ENCODE measurements around the gene IER5L. TPM values are rescaled to one million over a fixed set of nuclear protein-coding genes. Genes with fewer than 3 reads are reported as not detected.

Gene IER5L
- total and polyA plus RNA-seq, 4 experiments from 2014 or later: 0.07 to 3.6 (median 1.6) TPM

DNA sequence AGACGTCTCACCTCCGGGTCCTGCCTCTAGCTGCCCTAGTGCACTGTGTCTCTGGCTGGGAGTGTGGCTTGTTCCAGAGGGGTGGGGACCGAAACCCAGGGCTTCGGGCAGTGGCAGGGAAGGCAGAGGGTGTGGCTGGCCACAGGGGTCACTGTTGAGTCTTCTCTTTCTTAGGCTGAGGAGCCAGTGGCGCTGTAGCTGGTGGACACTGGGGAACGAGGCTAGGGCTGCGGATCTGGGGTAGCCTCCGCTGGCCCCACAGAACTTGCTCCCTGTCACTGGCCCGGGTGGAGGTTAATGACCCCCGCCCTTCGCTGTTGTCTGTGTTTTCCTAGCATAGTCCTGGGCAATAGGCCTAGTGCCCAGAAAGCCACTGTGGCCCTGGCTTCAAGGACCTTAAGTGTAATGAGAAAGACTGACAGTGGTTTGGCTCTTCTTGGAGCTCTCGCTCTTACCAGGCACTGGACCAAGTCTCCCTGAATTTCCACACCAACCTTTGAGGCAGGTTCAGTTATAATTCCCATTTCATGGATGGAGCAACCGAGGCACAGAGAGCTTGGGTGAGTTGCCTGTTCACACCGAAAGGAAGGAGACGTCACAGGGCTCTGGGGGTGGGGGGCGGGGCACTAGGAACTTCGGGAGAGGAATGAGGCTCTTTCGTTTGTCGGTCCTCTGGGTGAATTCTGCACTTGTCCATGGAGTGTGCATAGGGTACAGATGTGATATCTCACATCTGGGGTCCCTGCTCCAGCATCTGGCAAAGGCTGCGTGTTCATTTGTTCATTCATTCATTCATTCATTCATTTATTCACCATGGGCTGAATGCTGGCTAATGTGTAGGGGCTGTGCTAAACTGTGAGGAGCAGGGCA is 4.8 kb upstream of the IER5L start:
- no peak overlapping the region for H3K4me3 Mint-ChIP-seq
- Histone ChIP-seq H3K27ac (ENCODE audit: low read depth, low read length) (no peak overlapping the region), H3K36me3 (ENCODE audit: insufficient read depth, low read length) (no peaks in the 10 kb centered on the region), H3K27me3 (ENCODE audit: insufficient read depth, low read length) (no peaks in the 10 kb centered on the region), H3K4me1 (ENCODE audit: insufficient read depth, low read length) (peaks cover 13% of the 10 kb centered on the region), H3K9me3 (ENCODE audit: control insufficient read depth in 1 of 2, low read length in 2 of 2) (no peaks in the 10 kb centered on the region), H3K4me3 (ENCODE audit: low read length in 2 of 2) (no peak overlapping the region)
- peaks cover 0 to 2% of the 10 kb centered on the region in 2 donors for H3K36me3 Mint-ChIP-seq
- CTCF ChIA-PET (ENCODE audit: partially characterized antibody): interaction anchor here (3.6 to 3.8 kb wide), 2 partner anchors 9 to 440 kb away, joined by 11 to 19 read pairs; no protein-coding TSS in a partner anchor
- no peak for DNase-seq
- peak overlapping the region in 1 of 7 donors; percentile 12 for H3K27ac Mint-ChIP-seq
- no peaks in the 10 kb centered on the region for H3K27me3 Mint-ChIP-seq
- peaks cover 0 to 2% (median 0%) of the 10 kb centered on the region in 8 donors for H3K9me3 Mint-ChIP-seq
- intact Hi-C loops (cut with micrococcal nuclease): no loop called here
- H3K4me1 Mint-ChIP-seq: peaks cover 7 to 13% (median 10%) of the 10 kb centered on the region in 4 donors
- POLR2A ChIA-PET (ENCODE audit: partially characterized antibody): no interaction called here

DNA sequence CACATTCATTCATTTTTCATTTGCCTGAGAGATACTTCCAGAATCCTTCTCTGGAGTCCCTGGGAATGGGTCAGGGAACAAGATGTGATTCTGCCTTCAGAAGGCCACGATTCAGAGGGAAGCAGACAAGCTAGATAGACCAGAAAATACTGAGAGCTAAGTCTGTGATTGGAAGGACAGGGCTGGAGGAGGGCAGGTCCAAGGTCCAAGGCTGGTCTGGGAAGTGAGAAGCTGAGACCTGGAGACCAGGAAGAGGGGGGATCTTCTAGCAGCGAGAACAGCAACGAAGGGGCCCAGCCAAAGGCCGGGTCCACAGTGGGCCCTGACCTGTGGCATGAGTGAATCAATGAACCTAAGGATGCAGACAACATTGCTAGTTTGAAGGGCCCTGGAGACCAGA is 4.1 kb upstream of the IER5L start:
- Mint-ChIP-seq H3K4me1 (peaks cover 7 to 16% (median 11%) of the 10 kb centered on the region in 4 donors), H3K36me3 (peaks cover 0 to 2% of the 10 kb centered on the region in 2 donors), H3K27me3 (no peaks in the 10 kb centered on the region), H3K4me3 (peak overlapping the region in 1 of 8 donors; percentile 33), H3K27ac (no peak overlapping the region), H3K9me3 (peaks cover 0 to 4% (median 0%) of the 10 kb centered on the region in 8 donors)
- no peak overlapping the region for H3K27ac ChIP-seq (ENCODE audit: low read depth, low read length)
- H3K4me3 ChIP-seq (ENCODE audit: low read length in 2 of 2): no peak overlapping the region
- intact Hi-C loops (cut with micrococcal nuclease): no loop called here
- peaks cover 13% of the 10 kb centered on the region for H3K4me1 ChIP-seq (ENCODE audit: insufficient read depth, low read length)
- H3K27me3 ChIP-seq (ENCODE audit: insufficient read depth, low read length): no peaks in the 10 kb centered on the region
- POLR2A ChIA-PET (ENCODE audit: partially characterized antibody): no interaction called here
- DNase-seq: no peak
- no peaks in the 10 kb centered on the region for H3K9me3 ChIP-seq (ENCODE audit: control insufficient read depth in 1 of 2, low read length in 2 of 2)
- no peaks in the 10 kb centered on the region for H3K36me3 ChIP-seq (ENCODE audit: insufficient read depth, low read length)
- CTCF ChIA-PET (ENCODE audit: partially characterized antibody): interaction anchor here (3.6 to 3.8 kb wide), 2 partner anchors 9 to 441 kb away, joined by 11 to 19 read pairs; no protein-coding TSS in a partner anchor

DNA sequence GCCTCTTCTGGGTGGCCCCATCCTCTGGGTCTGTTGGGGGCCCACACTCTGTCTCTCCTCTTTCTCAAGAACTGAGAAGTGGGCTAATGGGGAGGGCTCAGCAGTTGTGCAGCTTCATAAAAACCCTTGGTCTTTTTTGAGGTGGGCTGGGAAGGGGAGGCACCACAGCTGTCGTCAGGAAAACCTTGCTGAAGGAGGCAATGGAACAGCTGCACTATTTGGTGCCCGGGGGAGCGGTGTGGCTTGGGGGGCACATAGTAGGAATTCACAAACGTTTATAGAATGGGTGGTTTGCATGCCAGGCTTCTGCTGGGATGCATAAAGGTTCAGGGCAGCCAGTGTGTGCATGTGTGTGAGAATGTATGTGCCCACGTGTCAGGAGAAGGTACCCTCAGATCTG is 3.2 kb upstream of the IER5L start:
- no peak overlapping the region for H3K27ac Mint-ChIP-seq
- no peak overlapping the region for H3K27ac ChIP-seq (ENCODE audit: low read depth, low read length)
- DNase-seq: no peak
- no peak overlapping the region for H3K4me3 ChIP-seq (ENCODE audit: low read length in 2 of 2)
- H3K27me3 ChIP-seq (ENCODE audit: insufficient read depth, low read length): no peaks in the 10 kb centered on the region
- H3K4me3 Mint-ChIP-seq: no peak overlapping the region
- H3K9me3 Mint-ChIP-seq: peaks cover 0 to 4% (median 0%) of the 10 kb centered on the region in 8 donors
- peaks cover 13% of the 10 kb centered on the region for H3K4me1 ChIP-seq (ENCODE audit: insufficient read depth, low read length)
- CTCF ChIA-PET (ENCODE audit: partially characterized antibody): interaction anchor here (0.5 to 3.8 kb wide), 6 partner anchors 33 to 1579 kb away, joined by 3 to 11 read pairs (median 3); no protein-coding TSS in a partner anchor
- no peaks in the 10 kb centered on the region for H3K27me3 Mint-ChIP-seq
- H3K4me1 Mint-ChIP-seq: peaks cover 7 to 16% (median 12%) of the 10 kb centered on the region in 4 donors
- H3K9me3 ChIP-seq (ENCODE audit: control insufficient read depth in 1 of 2, low read length in 2 of 2): no peaks in the 10 kb centered on the region
- intact Hi-C loops (cut with micrococcal nuclease): no loop called here
- peaks cover 0 to 2% of the 10 kb centered on the region in 2 donors for H3K36me3 Mint-ChIP-seq
- H3K36me3 ChIP-seq (ENCODE audit: insufficient read depth, low read length): no peaks in the 10 kb centered on the region
- POLR2A ChIA-PET (ENCODE audit: partially characterized antibody): interaction anchor here (1.3 kb wide), 1 partner anchor 55 kb away, joined by 3 read pairs; no protein-coding TSS in a partner anchor

- Mint-ChIP-seq H3K4me1 (peaks cover 5 to 16% (median 7%) of the 10 kb centered on the region in 4 donors), H3K27ac (no peak overlapping the region), H3K9me3 (peaks cover 0 to 4% (median 0%) of the 10 kb centered on the region in 8 donors), H3K4me3 (peak overlapping the region in 6 of 8 donors; percentile 13 to 61 (median 41)), H3K36me3 (peaks cover 0 to 2% of the 10 kb centered on the region in 2 donors), H3K27me3 (no peaks in the 10 kb centered on the region)
- ChIA-PET POLR2A (ENCODE audit: partially characterized antibody) (interaction anchor here (0.6 to 6.1 kb wide), 41 partner anchors 10 to 1018 kb away, joined by 3 to 85 read pairs (median 4); partner anchors contain the start of genes C9orf50, CRAT, DOLPP1 and NTMT1), CTCF (ENCODE audit: partially characterized antibody) (interaction anchor here (1.0 to 2.3 kb wide), 15 partner anchors 8 to 559 kb away, joined by 3 to 21 read pairs (median 5); partner anchors contain the start of gene NTMT1)
- Histone ChIP-seq H3K36me3 (ENCODE audit: insufficient read depth, low read length) (no peaks in the 10 kb centered on the region), H3K9me3 (ENCODE audit: control insufficient read depth in 1 of 2, low read length in 2 of 2) (no peaks in the 10 kb centered on the region), H3K4me3 (ENCODE audit: low read length in 2 of 2) (peak overlapping the region in 1 of 2 donors; percentile 59), H3K27me3 (ENCODE audit: insufficient read depth, low read length) (no peaks in the 10 kb centered on the region), H3K4me1 (ENCODE audit: insufficient read depth, low read length) (peaks cover 26% of the 10 kb centered on the region), H3K27ac (ENCODE audit: low read depth, low read length) (no peak overlapping the region)
- intact Hi-C loops (cut with micrococcal nuclease): loop anchor here (1.0 to 10.0 kb wide), 6 partner anchors 24 to 432 kb away; no protein-coding TSS in a partner anchor
- no peak for DNase-seq
These were observed 714 bp upstream of the IER5L start for GRCh38 chr9:129178568-129179382.

DNA sequence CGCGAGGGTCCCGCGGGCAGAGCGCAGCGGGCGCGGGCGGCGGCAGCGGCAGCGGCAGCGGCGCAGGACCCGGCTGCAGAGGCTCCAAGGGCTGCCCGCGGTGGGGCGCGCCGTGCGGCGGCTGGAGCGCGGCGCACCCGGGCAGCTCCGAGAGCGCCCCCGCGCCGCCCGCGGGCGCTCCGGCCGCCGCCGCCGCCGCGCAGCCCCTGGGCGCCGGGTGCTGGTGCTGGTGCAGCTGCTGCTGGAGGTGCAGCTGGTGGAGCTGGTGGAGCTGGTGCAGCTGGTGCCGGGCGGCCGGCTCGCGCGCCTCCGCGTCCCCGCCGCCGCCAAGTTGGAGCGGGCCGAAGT is 644 bp downstream of the IER5L start:
- Mint-ChIP-seq H3K27ac (peak overlapping the region in 1 of 7 donors; percentile 88), H3K4me1 (peaks cover 6 to 16% (median 9%) of the 10 kb centered on the region in 4 donors), H3K36me3 (peaks cover 0 to 2% of the 10 kb centered on the region in 2 donors), H3K27me3 (peaks cover 0 to 2% of the 10 kb centered on the region in 2 donors), H3K9me3 (peaks cover 0 to 4% (median 0%) of the 10 kb centered on the region in 8 donors), H3K4me3 (peak overlapping the region in 2 of 8 donors; percentile 90 to 93)
- ChIA-PET POLR2A (ENCODE audit: partially characterized antibody) (interaction anchor here (0.8 to 6.1 kb wide), 34 partner anchors 9 to 464 kb away, joined by 3 to 85 read pairs (median 6); partner anchors contain the start of genes ASB6, CRAT, DOLPP1 and NTMT1), CTCF (ENCODE audit: partially characterized antibody) (interaction anchor here (1.0 to 2.3 kb wide), 13 partner anchors 10 to 561 kb away, joined by 3 to 21 read pairs (median 6); partner anchors contain the start of gene NTMT1)
- Histone ChIP-seq H3K27me3 (ENCODE audit: insufficient read depth, low read length) (peaks cover 3% of the 10 kb centered on the region), H3K27ac (ENCODE audit: low read depth, low read length) (no peak overlapping the region), H3K4me3 (ENCODE audit: low read length in 2 of 2) (peak overlapping the region in 1 of 2 donors; percentile 59), H3K4me1 (ENCODE audit: insufficient read depth, low read length) (peaks cover 28% of the 10 kb centered on the region), H3K36me3 (ENCODE audit: insufficient read depth, low read length) (no peaks in the 10 kb centered on the region), H3K9me3 (ENCODE audit: control insufficient read depth in 1 of 2, low read length in 2 of 2) (no peaks in the 10 kb centered on the region)
- intact Hi-C loops (cut with micrococcal nuclease): loop anchor here (5.0 to 10.0 kb wide), 2 partner anchors 160 to 207 kb away; no protein-coding TSS in a partner anchor
- no peak for DNase-seq

DNA sequence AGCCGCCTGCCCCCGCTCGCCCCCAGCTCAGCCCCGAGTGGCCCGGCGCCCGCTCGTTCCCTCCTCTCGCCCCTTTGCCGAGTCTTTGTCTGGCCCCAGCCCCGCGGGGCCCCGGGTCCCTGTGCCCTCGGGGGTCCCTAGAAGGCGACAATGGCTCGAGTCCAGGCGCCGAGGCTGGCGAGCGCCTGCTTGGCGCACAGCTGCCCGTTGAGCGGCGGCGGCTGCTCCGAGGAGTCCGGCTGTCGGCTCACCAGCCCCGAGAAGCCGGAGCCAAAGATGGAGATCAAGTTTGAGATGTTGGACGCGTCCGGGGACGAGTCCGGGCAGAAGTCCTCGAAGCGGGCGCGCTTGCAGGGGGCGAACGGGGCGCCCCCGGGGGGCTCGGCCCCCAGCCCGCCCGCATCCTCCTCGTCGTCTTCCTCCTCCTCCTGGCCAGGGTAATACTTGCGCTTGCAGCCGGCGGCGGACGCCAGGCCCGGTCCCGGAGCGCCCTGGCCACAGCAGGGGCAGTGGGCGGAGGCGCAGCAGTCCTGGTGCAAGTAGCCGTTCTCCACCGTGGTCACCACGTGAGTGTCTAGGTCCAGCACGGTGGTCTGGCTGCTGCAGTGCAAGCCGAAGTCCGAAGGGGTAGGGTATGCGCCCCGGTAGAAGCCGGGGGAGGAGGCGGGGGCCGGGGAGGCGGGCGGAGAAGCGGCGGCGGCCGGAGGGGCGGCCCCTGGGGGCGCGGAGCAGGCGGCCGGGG is 1.2 kb downstream of the IER5L start:
- H3K36me3 Mint-ChIP-seq: peaks cover 0 to 2% of the 10 kb centered on the region in 2 donors
- POLR2A ChIA-PET (ENCODE audit: partially characterized antibody): interaction anchor here (0.7 to 6.1 kb wide), 24 partner anchors 10 to 450 kb away, joined by 3 to 85 read pairs (median 10); partner anchors contain the start of genes CRAT, NTMT1, PTPA and SH3GLB2
- Histone ChIP-seq H3K27ac (ENCODE audit: low read depth, low read length) (no peak overlapping the region), H3K9me3 (ENCODE audit: control insufficient read depth in 1 of 2, low read length in 2 of 2) (no peaks in the 10 kb centered on the region), H3K27me3 (ENCODE audit: insufficient read depth, low read length) (peaks cover 3% of the 10 kb centered on the region), H3K36me3 (ENCODE audit: insufficient read depth, low read length) (no peaks in the 10 kb centered on the region), H3K4me1 (ENCODE audit: insufficient read depth, low read length) (peaks cover 28% of the 10 kb centered on the region), H3K4me3 (ENCODE audit: low read length in 2 of 2) (peak overlapping the region; percentile 31 to 47)
- CTCF ChIA-PET (ENCODE audit: partially characterized antibody): interaction anchor here (1.1 to 7.1 kb wide), 9 partner anchors 37 to 561 kb away, joined by 3 to 40 read pairs (median 8); partner anchors contain the start of gene NTMT1
- intact Hi-C loops (cut with micrococcal nuclease): loop anchor here (5.0 to 10.0 kb wide), 2 partner anchors 160 to 208 kb away; no protein-coding TSS in a partner anchor
- peaks cover 0 to 2% of the 10 kb centered on the region in 2 donors for H3K27me3 Mint-ChIP-seq
- peak in 3 of 5 donors; percentile 7 to 18 (median 8) for DNase-seq
- peaks cover 0 to 4% (median 0%) of the 10 kb centered on the region in 8 donors for H3K9me3 Mint-ChIP-seq
- peak overlapping the region in 2 of 7 donors; percentile 35 to 79 for H3K27ac Mint-ChIP-seq
- H3K4me1 Mint-ChIP-seq: peaks cover 6 to 16% (median 9%) of the 10 kb centered on the region in 4 donors
- peak overlapping the region; percentile 61 to 93 (median 89) for H3K4me3 Mint-ChIP-seq

All from CD4-positive, alpha-beta memory T cell (primary cell).